A549 treated with AZD2906 at 1 μM for 4 hours (cell line): Measurements from ENCODE around the gene CENPVL3. TPM values are rescaled to one million over a fixed set of nuclear protein-coding genes. Genes with fewer than 3 reads are reported as not detected.

ENCODE experiments used
- total RNA-seq: library from RNA; stranded (reverse); fragments of 200-300 nt; extraction: Qiagen RNA extraction; gene quantifications from 5 replicates; pipeline ENCODE4 v1.2.3, GENCODE V29; 2022

CENPVL3 gene
- 0.08 to 0.26 TPM (median 0.15 TPM) in 5 replicates for total RNA-seq

DNA sequence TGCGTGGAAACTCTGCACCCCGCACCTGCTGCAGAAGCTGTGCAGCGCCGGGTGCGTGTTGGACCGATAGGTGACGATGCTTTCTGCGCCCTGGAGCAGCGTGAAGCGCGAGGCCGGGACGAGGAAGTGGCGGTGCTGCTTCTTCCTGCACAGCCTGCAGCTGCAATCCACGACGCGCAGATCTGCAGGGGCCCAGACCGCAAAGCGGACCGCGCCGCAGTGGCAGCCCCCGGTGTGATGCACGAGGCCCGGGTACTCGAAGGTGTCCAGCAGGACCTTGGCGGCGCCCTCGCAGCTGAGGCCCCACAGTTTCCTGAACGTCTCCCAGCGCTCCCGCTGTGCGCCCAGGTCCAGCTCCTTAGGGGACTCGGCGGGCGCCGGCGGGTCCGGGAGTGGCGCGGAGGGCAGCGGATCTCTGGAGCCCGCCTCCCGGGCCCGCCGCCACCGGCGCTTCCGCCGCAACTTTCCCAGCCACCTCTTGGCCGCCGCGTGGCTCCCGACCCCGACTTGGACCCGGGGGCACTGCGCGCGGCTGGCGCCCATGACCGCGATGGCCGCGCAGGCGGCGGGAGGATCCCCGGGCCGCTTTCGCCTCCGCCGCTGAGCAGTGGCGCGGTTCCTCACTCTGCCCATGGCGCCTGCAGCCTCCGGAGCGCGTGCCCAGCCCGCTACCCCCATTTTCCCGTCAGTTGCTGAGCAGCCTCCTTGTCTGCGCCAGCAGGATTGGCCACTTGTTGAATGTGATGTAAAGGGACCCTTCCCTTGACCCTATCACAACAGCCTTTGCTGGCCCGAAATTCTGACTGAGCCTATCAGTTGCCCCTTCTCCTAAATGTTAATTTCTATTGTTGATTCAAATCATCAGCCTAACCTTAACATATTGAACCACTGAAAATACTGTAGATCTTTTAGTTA is at the start of gene CENPVL3:
Gene CENPVL3, minus strand, starts transcription at position 672 of the 915 bp plus-strand sequence. Its CDS starts 39 bp downstream, at position 633.

Other genes starting within 250 kb of the CENPVL3 start
- gene NUDT11, start 122.3 kb downstream of the CENPVL3 start, total RNA-seq: 2.7 to 3.6 TPM (median 2.8 TPM) in 5 replicates
- gene CENPVL2, start 63.9 kb upstream of the CENPVL3 start, total RNA-seq: not detected in 5 replicates
- gene CENPVL1, start 91.6 kb upstream of the CENPVL3 start, total RNA-seq: not detected in 5 replicates
- 7.5 to 9.9 TPM (median 8.4 TPM) in 5 replicates for gene GSPT2, start 124.5 kb upstream of the CENPVL3 start, total RNA-seq